Tibial artery (tissue), 4 donors: ENCODE data around the gene AMH.

Experiments used
- DNase-seq, 2 donors: peaks; one replicate each; pipeline ENCODE4 v3.0.0-alpha.2; 2019
- H3K27ac ChIP-seq, 2 donors: fragments of 200-600 bp; sonication (generic) in 1 of 2; 1 replicate in 1 of 2; 2 replicates in 1 of 2; pipeline ENCODE4 v1.5.1; 2018 to 2019; ENCODE audit warnings: mild to moderate bottlenecking in 1 of 2
- H3K27me3 ChIP-seq, 2 donors: fragments of 200-600 bp; sonication (generic) in 1 of 2; one replicate each; pipeline versions ENCODE4 v1.5.1 to v1.6.0; 2016 to 2019
- H3K36me3 ChIP-seq, 3 donors: fragments of 200-600 bp; sonication (generic) in 2 of 3; one replicate each; pipeline ENCODE4 v1.5.1; 2016 to 2019; ENCODE audit warnings: mild to moderate bottlenecking in 2 of 3
- H3K4me1 ChIP-seq, 4 donors: fragments of 200-600 bp; sonication (generic) in 2 of 4; 1 replicate in 3 of 4; 2 replicates in 1 of 4; pipeline ENCODE4 v1.5.1; 2016 to 2019
- H3K4me3 ChIP-seq, 2 donors: fragments of 200-600 bp; sonication (generic) in 1 of 2; 1 replicate in 1 of 2; 2 replicates in 1 of 2; pipeline ENCODE4 v1.5.1; 2018 to 2019; ENCODE audit warnings: mild to moderate bottlenecking in 2 of 2
- H3K9me3 ChIP-seq, 3 donors: fragments of 200-600 bp; sonication (generic) in 1 of 3; one replicate each; pipeline ENCODE4 v1.5.1; 2016 to 2019
- CTCF ChIP-seq, 2 experiments: fragments of 200-600 bp in 1 of 2; fragments of 450-650 bp in 1 of 2; IDR thresholded peaks; one replicate each; pipeline ENCODE4 v1.5.1; 2017 to 2019; ENCODE audit warnings: antibody characterized with exemption in 2 of 2, mild to moderate bottlenecking in 1 of 2, moderate library complexity in 1 of 2
- intact Hi-C: fragments of 100-400 bp; cut with DNase I; formaldehyde crosslinking; loops from one replicate; pipeline ENCODE4 v1.15.0; 2023; ENCODE audit warnings: low total_unique reads

AMH gene

GRCh38 chr19:2254064-2254872 is 5.1 kb downstream of the AMH start:
- H3K4me1 ChIP-seq, result peaks cover 0 to 44% (median 38%) of the 10 kb centered on the region in 4 donors
- peaks cover 3 to 51% of the 10 kb centered on the region in 2 donors for H3K27me3 ChIP-seq
- no peaks in the 10 kb centered on the region for H3K36me3 ChIP-seq
- no peak overlapping the region for H3K27ac ChIP-seq
- DNase-seq, result no peak
- H3K4me3 ChIP-seq, result no peak overlapping the region
- no peak for TF ChIP-seq CTCF (IDR thresholded peaks at IDR 0.05)
- no peaks in the 10 kb centered on the region for H3K9me3 ChIP-seq
- intact Hi-C loops, result no loop called here

GRCh38 chr19:2255112-2255845 is 6.2 kb downstream of the AMH start:
- DNase-seq, result no peak
- Histone ChIP-seq H3K4me1 (peaks cover 0 to 36% (median 33%) of the 10 kb centered on the region in 4 donors), H3K9me3 (no peaks in the 10 kb centered on the region), H3K27me3 (peaks cover 3 to 40% of the 10 kb centered on the region in 2 donors), H3K4me3 (no peak overlapping the region), H3K36me3 (no peaks in the 10 kb centered on the region), H3K27ac (no peak overlapping the region)
- intact Hi-C loops, result no loop called here
- no peak for TF ChIP-seq CTCF (IDR thresholded peaks at IDR 0.05)

GRCh38 chr19:2255982-2256685 is 7.0 kb downstream of the AMH start, which contains the start of gene JSRP1:
JSRP1 (minus strand) TSS chr19:2256417; CDS start chr19:2255314, 1,103 bp downstream.
- no peak for TF ChIP-seq CTCF (IDR thresholded peaks at IDR 0.05)
- no peak within 1 kb of the TSS for H3K4me3 ChIP-seq
- H3K27me3 ChIP-seq, result peaks cover 3 to 32% of the 10 kb centered on the region in 2 donors
- peaks cover 0 to 28% (median 24%) of the 10 kb centered on the region in 4 donors for H3K4me1 ChIP-seq
- no peaks in the 10 kb centered on the region for H3K36me3 ChIP-seq
- H3K27ac ChIP-seq, result no peak within 1 kb of the TSS
- DNase-seq, result no peak
- intact Hi-C loops, result no loop called here
- no peaks in the 10 kb centered on the region for H3K9me3 ChIP-seq

GRCh38 chr19:2259336-2259735 is 10.2 kb downstream of the AMH start:
- no peak overlapping the region for H3K4me3 ChIP-seq
- no peaks in the 10 kb centered on the region for H3K9me3 ChIP-seq
- H3K27me3 ChIP-seq, result no peaks in the 10 kb centered on the region
- H3K4me1 ChIP-seq, result no peaks in the 10 kb centered on the region
- intact Hi-C loops, result no loop called here
- no peak for DNase-seq
- no peak overlapping the region for H3K27ac ChIP-seq
- no peaks in the 10 kb centered on the region for H3K36me3 ChIP-seq
- TF ChIP-seq CTCF (IDR thresholded peaks at IDR 0.05), result no peak

- no peak overlapping the region for H3K27ac ChIP-seq
- no peak for TF ChIP-seq CTCF (IDR thresholded peaks at IDR 0.05)
Observed at GRCh38 chr19:2260341-2260805, 11.2 kb downstream of the AMH start.

More at GRCh38 chr19:2260341-2260805, 11.2 kb downstream of the AMH start:
- no peaks in the 10 kb centered on the region for H3K27me3 ChIP-seq
- no peaks in the 10 kb centered on the region for H3K9me3 ChIP-seq
- no peak overlapping the region for H3K4me3 ChIP-seq
- DNase-seq, result no peak
- H3K4me1 ChIP-seq, result no peaks in the 10 kb centered on the region
- no peaks in the 10 kb centered on the region for H3K36me3 ChIP-seq
- intact Hi-C loops, result no loop called here
